GM12878 (cell line): ENCODE results near the gene CHDH. TPM values are rescaled to one million over a fixed set of nuclear protein-coding genes. Genes with fewer than 3 reads are reported as not detected.
A peak's percentile ranks its signal among the peaks of the same experiment; 100 is the strongest.

Experiments
- ASH2L ChIP-seq: fragments of 300-600, 200-600 bp; sonication (generic); IDR thresholded peaks from 2 replicates; pipeline ENCODE4 v1.6.1; 2017; ENCODE audit warnings: low read depth, mild to moderate bottlenecking, borderline replicate concordance
- BACH1 ChIP-seq: fragments of 450-650 bp; IDR thresholded peaks from 2 replicates; pipeline ENCODE4 v1.6.1; 2017; ENCODE audit warnings: mild to moderate bottlenecking, borderline replicate concordance
- BHLHE40 ChIP-seq, 2 experiments: fragments of 450-650 bp in 1 of 2; IDR thresholded peaks; 2 replicates each; pipeline ENCODE4 v1.6.1; 2011 to 2017; ENCODE audit warnings: low read depth in 2 of 2, borderline replicate concordance in 1 of 2, improper control_type of control experiment in 1 of 2, low read length in 1 of 2, mild to moderate bottlenecking in 1 of 2
- CBX3 ChIP-seq: fragments of 200-600 bp; sonication (generic); IDR thresholded peaks from 2 replicates; pipeline ENCODE4 v1.6.1; 2016; ENCODE audit warnings: low read depth, borderline replicate concordance
- CHD2 ChIP-seq: IDR thresholded peaks from 2 replicates; pipeline ENCODE4 v1.6.1; 2011; ENCODE audit warnings: low read depth, low read length, improper control_type of control experiment, borderline replicate concordance
- DPF2 ChIP-seq: fragments of 450-650 bp; IDR thresholded peaks from 2 replicates; pipeline ENCODE4 v1.6.1; 2017; ENCODE audit warnings: mild to moderate bottlenecking
- HDAC2 ChIP-seq: fragments of 200-600 bp; sonication (generic); IDR thresholded peaks from 2 replicates; pipeline ENCODE4 v1.6.1; 2017
- HDAC6 ChIP-seq: fragments of 200-600 bp; sonication (generic); IDR thresholded peaks from one replicate; pipeline ENCODE4 v1.8.0; 2017; ENCODE audit warnings: antibody characterized with exemption; ENCODE audit not compliant: unreplicated experiment
- HDGF ChIP-seq: fragments of 450-650 bp; IDR thresholded peaks from 2 replicates; pipeline ENCODE4 v1.6.1; 2016; ENCODE audit warnings: antibody characterized with exemption
- IKZF1 ChIP-seq: fragments of 450-650 bp; conservative IDR thresholded peaks from 2 replicates; pipeline ENCODE4 v1.6.1; 2017; ENCODE audit warnings: antibody characterized with exemption, mild to moderate bottlenecking
- IKZF2 ChIP-seq, 2 experiments: fragments of 450-650 bp; IDR thresholded peaks; 2 replicates each; pipeline ENCODE4 v1.6.1; 2017; ENCODE audit warnings: mild to moderate bottlenecking in 2 of 2, moderate library complexity in 2 of 2
- KDM1A ChIP-seq: fragments of 200-600 bp; sonication (generic); IDR thresholded peaks from 2 replicates; pipeline ENCODE4 v1.6.1; 2016; ENCODE audit warnings: borderline replicate concordance
- LARP7 ChIP-seq: fragments of 450-650 bp; IDR thresholded peaks from 2 replicates; pipeline ENCODE4 v1.6.1; 2017; ENCODE audit warnings: mild to moderate bottlenecking
- MXI1 ChIP-seq: fragments of 150-350 bp; IDR thresholded peaks from 2 replicates; pipeline ENCODE4 v1.6.1; 2011; ENCODE audit warnings: low read depth, mild to moderate bottlenecking, inconsistent platforms, low read length, improper control_type of control experiment
- NFXL1 ChIP-seq: fragments of 450-650 bp; IDR thresholded peaks from 2 replicates; pipeline ENCODE4 v1.6.1; 2017; ENCODE audit warnings: antibody characterized with exemption, mild to moderate bottlenecking, borderline replicate concordance
- NR2C2 ChIP-seq: IDR thresholded peaks from 2 replicates; pipeline ENCODE4 v1.6.1; 2011; ENCODE audit warnings: borderline replicate concordance, low read depth; ENCODE audit not compliant: control insufficient read depth, insufficient read length
- NR2F1 ChIP-seq: fragments of 450-650 bp; conservative IDR thresholded peaks from 2 replicates; pipeline ENCODE4 v1.6.1; 2017; ENCODE audit warnings: mild to moderate bottlenecking
- PML ChIP-seq: IDR thresholded peaks from 2 replicates; pipeline ENCODE4 v1.6.1; 2012; ENCODE audit warnings: low read length, inconsistent platforms
- POLR2A ChIP-seq: IDR thresholded peaks from 2 replicates; pipeline ENCODE4 v1.6.1; 2011; ENCODE audit warnings: low read depth, mild to moderate bottlenecking, low read length
- RCOR1 ChIP-seq: conservative IDR thresholded peaks from 2 replicates; pipeline ENCODE4 v1.6.1; 2012; ENCODE audit warnings: low read depth, low read length, improper control_type of control experiment
- SIX5 ChIP-seq: IDR thresholded peaks from 2 replicates; pipeline ENCODE4 v1.6.1; 2011; ENCODE audit warnings: mild to moderate bottlenecking, low read depth, low read length, moderate library complexity; ENCODE audit not compliant: severe bottlenecking
- SMC3 ChIP-seq: IDR thresholded peaks from 2 replicates; pipeline ENCODE4 v1.6.1; 2011; ENCODE audit warnings: low read length, improper control_type of control experiment, borderline replicate concordance
- SREBF1 ChIP-seq: IDR thresholded peaks from 2 replicates; pipeline ENCODE4 v1.6.1; 2012; ENCODE audit warnings: mild to moderate bottlenecking, low read length
- TARDBP ChIP-seq: IDR thresholded peaks from 2 replicates; pipeline ENCODE4 v1.6.1; 2016; ENCODE audit warnings: borderline replicate concordance
- TCF12 ChIP-seq: IDR thresholded peaks from 2 replicates; pipeline ENCODE4 v1.6.1; 2011; ENCODE audit warnings: low read depth, mild to moderate bottlenecking, low read length
- ZNF217 ChIP-seq: fragments of 450-650 bp; IDR thresholded peaks from 2 replicates; pipeline ENCODE4 v1.6.1; 2017; ENCODE audit warnings: antibody characterized with exemption, mild to moderate bottlenecking
- ZNF687 ChIP-seq: fragments of 450-650 bp; IDR thresholded peaks from 2 replicates; pipeline ENCODE4 v1.6.1; 2017; ENCODE audit warnings: mild to moderate bottlenecking, moderate library complexity
- polyA plus RNA-seq, 11 experiments: library from polyadenylated mRNA; depleted of rRNA in 4 of 11; unstranded in 6 of 11; stranded (reverse) in 5 of 11; fragments of >200 nt; fragmentation: Nextera tagmentation in 4 of 11; fragmentation: Illumina TruSeq in 1 of 11; extraction: Ambion mirVana in 4 of 11; extraction: Trizol in 1 of 11; gene quantifications; 1 replicate in 1 of 11; 2 replicates in 10 of 11; pipeline versions ENCODE4 v1.2.1 to v1.2.3, GENCODE V29; 2011 to 2016; ENCODE audit warnings: inconsistent platforms in 2 of 11, missing spikeins in 2 of 11, low read depth in 1 of 11
- total RNA-seq, 4 experiments: library from RNA; depleted of rRNA in 3 of 4; stranded (reverse); fragments of >200 nt in 3 of 4; fragmentation: Illumina TruSeq in 1 of 4; extraction: Trizol in 1 of 4; gene quantifications; 2 replicates each; pipeline versions ENCODE4 v1.2.1 to v1.2.3, GENCODE V29; 2013 to 2021
- TF ChIP-seq, protein P1 (sequence below): fragments of 450-650 bp; conservative IDR thresholded peaks from 2 replicates; pipeline ENCODE4 v1.6.1; 2017; ENCODE audit warnings: mild to moderate bottlenecking, moderate library complexity

The CHDH gene
- total and polyA plus RNA-seq, 10 of the 15 experiments (the other 5 are each of a cell fraction or from before 2014, with no cell fraction given): 0.95 to 8.3 (median 2.9) TPM

GRCh38 chr3:53846134-53846850, at the start of gene CHDH, which contains the start of gene IL17RB (continued):
- TF ChIP-seq, protein P1, sequence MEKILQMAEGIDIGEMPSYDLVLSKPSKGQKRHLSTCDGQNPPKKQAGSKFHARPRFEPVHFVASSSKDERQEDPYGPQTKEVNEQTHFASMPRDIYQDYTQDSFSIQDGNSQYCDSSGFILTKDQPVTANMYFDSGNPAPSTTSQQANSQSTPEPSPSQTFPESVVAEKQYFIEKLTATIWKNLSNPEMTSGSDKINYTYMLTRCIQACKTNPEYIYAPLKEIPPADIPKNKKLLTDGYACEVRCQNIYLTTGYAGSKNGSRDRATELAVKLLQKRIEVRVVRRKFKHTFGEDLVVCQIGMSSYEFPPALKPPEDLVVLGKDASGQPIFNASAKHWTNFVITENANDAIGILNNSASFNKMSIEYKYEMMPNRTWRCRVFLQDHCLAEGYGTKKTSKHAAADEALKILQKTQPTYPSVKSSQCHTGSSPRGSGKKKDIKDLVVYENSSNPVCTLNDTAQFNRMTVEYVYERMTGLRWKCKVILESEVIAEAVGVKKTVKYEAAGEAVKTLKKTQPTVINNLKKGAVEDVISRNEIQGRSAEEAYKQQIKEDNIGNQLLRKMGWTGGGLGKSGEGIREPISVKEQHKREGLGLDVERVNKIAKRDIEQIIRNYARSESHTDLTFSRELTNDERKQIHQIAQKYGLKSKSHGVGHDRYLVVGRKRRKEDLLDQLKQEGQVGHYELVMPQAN: peak; percentile 68; the same call in 1 of the 2 replicates
- TF ChIP-seq HDGF (no peak), SIX5 (no peak), DPF2 (peak; percentile 89), CBX3 (no peak), BACH1 (peak; percentile 85), PML (no peak), TCF12 (0 out of 2 replicates have a peak, but pooled peaks have one; percentile 55), ZNF687 (peak; percentile 85), IKZF1 (peak; percentile 67), MXI1 (peak; percentile 61; the same call in 1 of the 2 replicates), TARDBP (no peak), IKZF2 (IDR thresholded peaks at IDR 0.05) (no peak), NR2F1 (peak; percentile 69), ASH2L (no peak), CHD2 (0 out of 2 replicates have a peak, but pooled peaks have one; percentile 22), RCOR1 (no peak), LARP7 (peak; percentile 80; the same call in 1 of the 2 replicates), SREBF1 (no peak), ZNF217 (peak; percentile 59; the same call in 1 of the 2 replicates), KDM1A (no peak), BHLHE40 (IDR thresholded peaks at IDR 0.05; ENCODE audit: borderline replicate concordance in 1 of 2, low read depth in 2 of 2, low read length in 1 of 2) (peak; percentile 95 to 100), HDAC6 (peak; percentile 94), POLR2A (peak; percentile 58), SMC3 (no peak), NFXL1 (no peak), HDAC2 (no peak), NR2C2 (no peak)
